Activated naive CD8-positive, alpha-beta T cell treated with anti-CD3 and anti-CD28 coated beads for 36 hours (primary cell): Measurements from ENCODE around the gene PXDN. TPM values are rescaled to one million over a fixed set of nuclear protein-coding genes. Genes with fewer than 3 reads are reported as not detected.

Experiments
- DNase-seq: peaks from one replicate; pipeline ENCODE4 v3.0.0; 2021
- H3K27ac Mint-ChIP-seq: one replicate; pipeline ENCODE4 v1.8.0; 2022; ENCODE audit warnings: mild to moderate bottlenecking, moderate library complexity, mixed read lengths
- H3K27me3 Mint-ChIP-seq: one replicate; pipeline ENCODE4 v1.8.0; 2022; ENCODE audit warnings: mild to moderate bottlenecking, mixed read lengths
- H3K36me3 Mint-ChIP-seq: one replicate; pipeline ENCODE4 v1.8.0; 2021; ENCODE audit warnings: mild to moderate bottlenecking, mixed read lengths
- H3K4me1 Mint-ChIP-seq: one replicate; pipeline ENCODE4 v1.8.0; 2021; ENCODE audit warnings: mixed read lengths
- H3K4me3 Mint-ChIP-seq: one replicate; pipeline ENCODE4 v1.8.0; 2022; ENCODE audit warnings: mild to moderate bottlenecking, moderate library complexity, mixed read lengths
- H3K9me3 Mint-ChIP-seq: one replicate; pipeline ENCODE4 v1.8.0; 2022; ENCODE audit warnings: mixed read lengths
- total RNA-seq, 2 experiments: library from RNA; stranded (reverse); gene quantifications; one replicate each; pipeline ENCODE4 v1.2.3, GENCODE V29; 2021

PXDN gene
- total RNA-seq, 2 experiments from 2014 or later = 1.8 to 2.1 TPM

GRCh38 chr2:1600191-1601066, 143.9 kb downstream of the PXDN start:
- no peaks in the 10 kb centered on the region for H3K36me3 Mint-ChIP-seq
- no peaks in the 10 kb centered on the region for H3K4me1 Mint-ChIP-seq
- no peaks in the 10 kb centered on the region for H3K27me3 Mint-ChIP-seq
- H3K9me3 Mint-ChIP-seq = no peaks in the 10 kb centered on the region
- DNase-seq = no peak
- H3K27ac Mint-ChIP-seq = no peak overlapping the region
- H3K4me3 Mint-ChIP-seq = no peak overlapping the region

GRCh38 chr2:1599301-1600085, 144.8 kb downstream of the PXDN start:
- Mint-ChIP-seq H3K4me1 (no peaks in the 10 kb centered on the region), H3K36me3 (no peaks in the 10 kb centered on the region), H3K27ac (no peak overlapping the region), H3K27me3 (no peaks in the 10 kb centered on the region), H3K9me3 (no peaks in the 10 kb centered on the region), H3K4me3 (no peak overlapping the region)
- DNase-seq = no peak

GRCh38 chr2:1598800-1599199, 145.5 kb downstream of the PXDN start:
- Mint-ChIP-seq H3K4me3 (no peak overlapping the region), H3K36me3 (no peaks in the 10 kb centered on the region), H3K27me3 (no peaks in the 10 kb centered on the region), H3K27ac (no peak overlapping the region), H3K4me1 (peaks cover 2% of the 10 kb centered on the region), H3K9me3 (no peaks in the 10 kb centered on the region)
- no peak for DNase-seq

- Mint-ChIP-seq H3K4me1 (peaks cover 2% of the 10 kb centered on the region), H3K9me3 (no peaks in the 10 kb centered on the region), H3K27me3 (no peaks in the 10 kb centered on the region), H3K27ac (no peak overlapping the region), H3K4me3 (no peak overlapping the region), H3K36me3 (no peaks in the 10 kb centered on the region)
- no peak for DNase-seq
Observed at GRCh38 chr2:1598041-1598710, 146.1 kb downstream of the PXDN start.

- Mint-ChIP-seq H3K9me3 (no peaks in the 10 kb centered on the region), H3K4me1 (peaks cover 2% of the 10 kb centered on the region), H3K27me3 (peaks cover 10% of the 10 kb centered on the region), H3K27ac (no peak overlapping the region), H3K36me3 (no peaks in the 10 kb centered on the region), H3K4me3 (no peak overlapping the region)
- no peak for DNase-seq
Observed at GRCh38 chr2:1595274-1595673, 149.0 kb downstream of the PXDN start.

GRCh38 chr2:1594373-1595171, 149.7 kb downstream of the PXDN start:
- Mint-ChIP-seq H3K9me3 (no peaks in the 10 kb centered on the region), H3K27ac (no peak overlapping the region), H3K4me3 (no peak overlapping the region), H3K36me3 (no peaks in the 10 kb centered on the region), H3K4me1 (peaks cover 2% of the 10 kb centered on the region), H3K27me3 (peaks cover 17% of the 10 kb centered on the region)
- DNase-seq = no peak

- H3K36me3 Mint-ChIP-seq = no peaks in the 10 kb centered on the region
- H3K4me1 Mint-ChIP-seq = peaks cover 2% of the 10 kb centered on the region
- no peak for DNase-seq
- H3K9me3 Mint-ChIP-seq = no peaks in the 10 kb centered on the region
- H3K27ac Mint-ChIP-seq = no peak overlapping the region
- peaks cover 20% of the 10 kb centered on the region for H3K27me3 Mint-ChIP-seq
- no peak overlapping the region for H3K4me3 Mint-ChIP-seq
Observed at GRCh38 chr2:1594123-1594372, 150.3 kb downstream of the PXDN start.

- H3K4me1 Mint-ChIP-seq = peaks cover 2% of the 10 kb centered on the region
- no peaks in the 10 kb centered on the region for H3K36me3 Mint-ChIP-seq
- DNase-seq = peak; percentile 20
- no peak overlapping the region for H3K27ac Mint-ChIP-seq
- peaks cover 20% of the 10 kb centered on the region for H3K27me3 Mint-ChIP-seq
- H3K4me3 Mint-ChIP-seq = no peak overlapping the region
- no peaks in the 10 kb centered on the region for H3K9me3 Mint-ChIP-seq
Observed at GRCh38 chr2:1593371-1594122, 150.8 kb downstream of the PXDN start.

- H3K27ac Mint-ChIP-seq = no peak overlapping the region
- H3K9me3 Mint-ChIP-seq = no peaks in the 10 kb centered on the region
- H3K27me3 Mint-ChIP-seq = peaks cover 30% of the 10 kb centered on the region
- no peaks in the 10 kb centered on the region for H3K36me3 Mint-ChIP-seq
- peaks cover 2% of the 10 kb centered on the region for H3K4me1 Mint-ChIP-seq
- no peak overlapping the region for H3K4me3 Mint-ChIP-seq
- no peak for DNase-seq
Observed at GRCh38 chr2:1591978-1592907, 152.1 kb downstream of the PXDN start.

GRCh38 chr2:1591461-1591770, 152.9 kb downstream of the PXDN start:
- no peak overlapping the region for H3K4me3 Mint-ChIP-seq

GRCh38 chr2:1590596-1591460, 153.5 kb downstream of the PXDN start:
- no peak overlapping the region for H3K27ac Mint-ChIP-seq
- H3K4me1 Mint-ChIP-seq = peaks cover 2% of the 10 kb centered on the region
- no peak for DNase-seq
- no peak overlapping the region for H3K4me3 Mint-ChIP-seq
- H3K9me3 Mint-ChIP-seq = no peaks in the 10 kb centered on the region
- H3K27me3 Mint-ChIP-seq = peaks cover 31% of the 10 kb centered on the region
- H3K36me3 Mint-ChIP-seq = no peaks in the 10 kb centered on the region

More at GRCh38 chr2:1591461-1591770, 152.9 kb downstream of the PXDN start:
- DNase-seq = no peak
- no peaks in the 10 kb centered on the region for H3K36me3 Mint-ChIP-seq
- H3K27ac Mint-ChIP-seq = no peak overlapping the region
- peaks cover 2% of the 10 kb centered on the region for H3K4me1 Mint-ChIP-seq
- no peaks in the 10 kb centered on the region for H3K9me3 Mint-ChIP-seq
- H3K27me3 Mint-ChIP-seq = peaks cover 31% of the 10 kb centered on the region

GRCh38 chr2:1588978-1589621, 155.2 kb downstream of the PXDN start:
- peaks cover 31% of the 10 kb centered on the region for H3K27me3 Mint-ChIP-seq
- H3K27ac Mint-ChIP-seq = no peak overlapping the region
- no peak for DNase-seq
- H3K4me1 Mint-ChIP-seq = peaks cover 2% of the 10 kb centered on the region
- no peaks in the 10 kb centered on the region for H3K9me3 Mint-ChIP-seq
- H3K36me3 Mint-ChIP-seq = no peaks in the 10 kb centered on the region
- no peak overlapping the region for H3K4me3 Mint-ChIP-seq
